Stimulated activated CD8-positive, alpha-beta memory T cell treated with anti-CD3 and anti-CD28 coated beads, Interleukin-4, amount 100 ng/mL, for 1 hour (primary cell): ENCODE results near the gene IRAK2.
A peak's percentile ranks its signal among the peaks of the same experiment; 100 is the strongest.
"Not testable (repeated sequence)": the region's sequence is repeated elsewhere in the genome, so short reads cannot be mapped to it uniquely, and the experiment has no call there.

ENCODE experiments used
- DNase-seq, 2 donors: peaks; one replicate each; pipeline ENCODE4 v3.0.0-alpha.2; 2020; ENCODE audit warnings: low read depth in 2 of 2, low spot score in 1 of 2

Gene IRAK2

GRCh38 chr3:10248984-10249748 lies 84.4 kb downstream of the IRAK2 start:
- peak in 1 of 2 donors; percentile 25 for DNase-seq

DNA sequence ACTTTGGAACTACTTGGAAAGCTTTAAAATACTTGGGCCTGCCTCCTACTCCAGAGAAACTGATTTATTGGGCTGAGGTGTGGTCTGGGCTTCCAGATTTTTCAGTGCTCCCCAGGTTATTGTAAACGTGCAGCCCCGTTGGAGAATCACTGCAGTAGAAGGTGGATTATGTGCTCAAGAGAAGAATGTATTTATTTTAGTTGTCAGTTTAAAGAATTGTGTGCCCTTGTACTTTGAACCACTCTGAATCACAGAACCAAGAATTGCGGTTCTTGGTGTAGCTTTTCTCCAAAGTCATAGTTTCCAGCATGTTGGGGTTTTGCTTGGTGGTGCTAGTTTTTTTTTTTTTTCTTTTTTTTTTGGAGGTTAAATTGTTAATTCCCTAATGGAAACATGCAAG lies 85.1 kb downstream of the IRAK2 start:
- DNase-seq = no peak

GRCh38 chr3:10251006-10251405 lies 86.3 kb downstream of the IRAK2 start:
- no peak for DNase-seq

GRCh38 chr3:10253731-10254130 lies 89.0 kb downstream of the IRAK2 start:
- no peak for DNase-seq

GRCh38 chr3:10255835-10256234 lies 91.1 kb downstream of the IRAK2 start:
- DNase-seq = no peak

- DNase-seq = no peak
Measured at GRCh38 chr3:10259036-10259435, 94.3 kb downstream of the IRAK2 start.

DNA sequence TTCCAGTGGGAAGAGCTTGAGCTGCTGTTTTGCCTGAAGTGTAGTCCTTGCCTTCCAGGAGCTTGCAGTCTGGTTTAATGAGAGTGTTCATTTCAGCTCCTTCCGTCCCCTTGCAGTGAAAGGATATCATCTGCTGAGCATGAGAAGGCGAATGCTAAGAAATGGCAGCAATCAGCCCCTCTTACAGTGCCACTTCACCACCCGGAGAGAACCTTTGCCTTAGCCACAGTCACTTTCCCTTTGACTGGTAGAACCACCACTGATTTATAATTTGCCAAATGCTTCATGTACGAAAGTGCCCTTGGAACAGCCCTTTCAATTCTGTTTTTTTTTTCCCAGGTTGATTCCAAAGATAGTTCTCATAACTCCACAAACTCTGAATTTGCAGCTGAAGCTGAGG lies 95.1 kb downstream of the IRAK2 start:
- DNase-seq = no peak

- no peak for DNase-seq
Measured at GRCh38 chr3:10260211-10260701, 95.5 kb downstream of the IRAK2 start.

DNA sequence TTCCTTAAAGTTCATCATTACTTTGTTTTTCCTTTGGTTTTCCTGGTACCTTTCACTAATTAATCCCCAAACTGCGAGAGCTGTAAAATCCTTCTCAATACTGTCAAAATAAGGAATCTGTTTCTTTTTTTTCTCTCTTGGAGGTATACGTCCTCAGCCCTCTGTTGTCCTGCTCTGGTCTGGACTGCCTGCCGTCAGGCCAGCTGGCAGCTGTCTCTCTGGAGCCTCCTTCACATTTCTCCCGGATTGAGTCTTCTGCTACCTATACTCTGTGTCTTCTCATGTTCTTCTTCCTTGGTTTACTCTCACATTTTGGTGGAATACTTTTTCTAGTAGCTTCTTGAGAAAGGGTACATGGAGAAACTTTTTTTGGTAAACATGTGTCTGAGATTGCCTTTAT lies 97.3 kb downstream of the IRAK2 start:
- DNase-seq = no peak

- DNase-seq = peak; percentile 29 to 46
Measured at GRCh38 chr3:10263646-10264363, 99.1 kb downstream of the IRAK2 start.

DNA sequence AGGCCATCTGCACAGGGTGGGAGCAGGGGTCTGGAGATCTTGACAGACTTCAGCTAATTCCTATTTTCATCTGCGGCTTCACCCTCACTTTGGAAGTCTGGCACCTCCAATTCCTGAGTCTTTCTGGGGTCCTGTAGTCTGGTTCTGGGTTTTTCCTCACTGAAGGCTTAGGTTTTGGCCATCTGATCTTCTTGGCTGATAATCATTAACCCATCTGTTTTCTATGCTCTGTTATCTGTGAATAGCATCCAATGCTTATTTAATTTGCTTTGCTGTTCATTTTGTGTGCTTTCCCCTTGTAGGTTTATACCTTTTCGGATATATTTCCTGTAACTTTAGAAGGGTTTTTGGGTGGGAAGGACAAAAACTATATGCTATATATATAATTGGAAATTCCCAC lies 101.1 kb downstream of the IRAK2 start:
- DNase-seq = no peak

DNA sequence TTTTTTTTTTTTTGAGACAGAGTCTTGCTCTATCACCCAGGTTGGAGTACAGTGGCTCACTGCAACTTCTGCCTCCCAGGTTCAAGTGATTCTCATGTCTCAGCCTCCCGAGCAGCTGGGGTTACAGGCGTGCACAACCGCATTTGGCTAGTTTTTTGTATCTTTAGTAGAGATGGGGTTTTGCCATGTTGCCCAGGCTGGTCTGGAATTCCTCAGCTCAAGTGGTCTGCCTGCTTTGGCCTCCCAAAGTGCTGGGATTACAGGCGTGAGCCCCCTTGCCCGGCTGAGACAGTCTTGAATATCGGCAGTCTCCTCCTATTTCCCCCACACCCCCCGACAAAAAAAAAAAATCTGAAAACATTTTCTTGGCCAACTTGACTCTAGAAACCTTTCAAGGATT lies 102.2 kb downstream of the IRAK2 start:
- DNase-seq = not testable (repeated sequence)

DNA sequence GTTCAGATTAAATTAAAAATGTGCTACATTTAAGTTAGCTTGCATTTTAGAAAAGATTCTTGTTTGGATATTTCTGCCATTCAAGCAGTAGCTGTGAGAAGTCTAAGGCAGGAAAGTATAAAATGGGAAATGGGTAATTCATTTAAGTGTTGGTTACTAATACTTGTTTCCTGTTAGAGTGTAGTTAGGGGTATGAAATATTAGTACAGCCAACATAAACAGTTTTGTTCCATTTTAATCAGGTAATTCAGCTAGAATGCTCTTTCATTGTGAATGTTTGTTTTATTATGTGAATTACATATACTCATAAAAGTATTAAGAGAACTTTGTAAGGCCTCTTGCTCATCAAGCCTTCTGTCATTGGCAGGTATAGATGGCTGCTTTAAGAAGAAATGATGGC lies 103.4 kb downstream of the IRAK2 start:
- no peak for DNase-seq

GRCh38 chr3:10268930-10269329 lies 104.2 kb downstream of the IRAK2 start:
- DNase-seq = no peak

GRCh38 chr3:10269443-10269842 lies 104.7 kb downstream of the IRAK2 start:
- DNase-seq = no peak

- DNase-seq = not testable (repeated sequence)
Measured at GRCh38 chr3:10272476-10272875, 107.8 kb downstream of the IRAK2 start.

- DNase-seq = no peak
Measured at GRCh38 chr3:10272977-10273376, 108.3 kb downstream of the IRAK2 start.

GRCh38 chr3:10273702-10274305 lies 109.1 kb downstream of the IRAK2 start:
- DNase-seq = no peak

DNA sequence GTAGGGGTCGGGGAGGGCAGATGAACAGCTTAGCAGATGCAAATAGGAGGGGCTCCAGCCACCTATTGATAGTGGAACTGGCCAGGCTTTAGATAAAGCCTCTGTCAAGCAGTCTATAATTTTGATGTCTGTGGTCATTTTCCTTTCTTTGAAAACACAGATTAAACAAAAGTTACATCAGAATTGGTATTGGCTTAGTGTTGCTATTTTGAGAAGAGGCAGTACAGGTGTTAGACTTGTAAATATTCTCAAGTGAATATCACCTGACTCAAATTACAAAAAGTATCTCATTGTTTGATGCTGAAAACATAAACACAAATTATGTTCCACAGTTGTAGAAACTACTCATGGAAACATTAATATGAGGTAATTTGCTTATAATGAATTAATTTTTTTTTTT lies 109.9 kb downstream of the IRAK2 start:
- DNase-seq = no peak

DNA sequence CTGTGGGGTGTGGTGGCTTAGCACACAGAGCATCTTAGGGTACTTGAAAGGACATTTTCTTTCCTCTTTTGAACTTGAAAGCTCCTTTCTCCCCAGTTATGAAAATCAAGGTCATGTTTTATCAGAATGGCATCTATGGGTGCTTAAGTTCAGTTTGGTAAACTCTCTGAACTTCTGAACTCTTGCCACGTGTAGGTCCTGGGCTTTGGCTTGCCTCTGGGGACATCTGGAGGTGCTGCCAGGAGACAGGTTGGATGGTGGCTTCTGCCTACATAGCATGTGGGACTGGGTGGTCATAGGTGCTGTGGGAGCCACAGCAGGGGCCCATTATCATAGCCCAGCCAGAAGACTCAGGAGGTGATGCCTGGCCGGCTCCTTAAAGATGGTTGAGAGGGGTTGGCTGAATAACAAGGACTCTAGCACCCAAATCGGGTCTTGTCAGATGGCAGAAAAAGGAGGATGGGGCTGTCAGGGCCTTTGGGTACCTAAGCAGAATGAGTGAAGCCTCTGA lies 112.5 kb downstream of the IRAK2 start:
- no peak for DNase-seq

DNA sequence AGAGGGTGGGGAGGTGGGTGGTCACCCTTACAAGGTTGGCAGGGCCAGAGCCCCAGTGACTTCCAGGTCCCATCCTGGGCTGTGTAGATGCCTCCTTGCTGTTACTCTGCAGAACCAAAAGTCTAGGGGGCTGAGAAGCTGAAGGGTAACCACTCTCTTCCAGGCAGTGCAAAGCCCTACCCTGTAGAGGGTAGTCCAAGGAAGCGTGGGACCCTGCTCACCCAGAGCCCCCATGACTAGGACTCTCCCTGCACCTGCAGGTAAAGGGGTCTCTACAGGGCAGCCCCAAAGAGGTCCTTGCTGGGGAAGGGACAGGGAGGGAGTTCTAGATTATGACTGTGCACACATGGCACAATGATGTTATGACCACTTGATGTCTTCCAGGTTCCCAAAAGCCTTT lies 113.8 kb downstream of the IRAK2 start:
- no peak for DNase-seq
